IPS-NIHi7 (cell line): Measurements from ENCODE around the gene KLF6.
"Not testable (repeated sequence)": the region's sequence is repeated elsewhere in the genome, so short reads cannot be mapped to it uniquely, and the experiment has no call there.

Source experiments
- DNase-seq: peaks from one replicate; pipeline ENCODE4 v3.0.0; 2012; ENCODE audit warnings: mixed read lengths; ENCODE audit errors: extremely low spot score

The KLF6 gene

GRCh38 chr10:3757250-3757637 lies 27.8 kb downstream of the KLF6 start:
- no peak for DNase-seq

DNA sequence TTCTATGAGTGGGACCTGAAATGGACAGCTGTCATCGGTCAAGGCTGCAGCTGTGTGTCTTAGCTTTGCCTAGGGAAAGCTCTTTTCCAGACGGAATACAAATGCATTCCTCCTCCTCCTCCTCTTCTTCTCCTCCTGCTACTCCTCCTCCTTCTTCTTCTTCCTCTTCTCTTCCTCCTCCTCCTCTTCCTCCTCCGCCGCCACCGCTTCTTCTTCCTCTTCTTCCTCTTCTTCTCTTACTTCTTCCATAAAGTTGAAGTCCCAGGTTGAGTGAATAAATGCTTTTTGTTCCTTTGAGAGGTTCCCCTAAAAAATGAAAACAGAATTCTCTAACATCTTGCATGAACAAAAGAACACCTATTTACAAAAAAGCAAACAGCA lies 28.7 kb downstream of the KLF6 start:
- DNase-seq = no peak

DNA sequence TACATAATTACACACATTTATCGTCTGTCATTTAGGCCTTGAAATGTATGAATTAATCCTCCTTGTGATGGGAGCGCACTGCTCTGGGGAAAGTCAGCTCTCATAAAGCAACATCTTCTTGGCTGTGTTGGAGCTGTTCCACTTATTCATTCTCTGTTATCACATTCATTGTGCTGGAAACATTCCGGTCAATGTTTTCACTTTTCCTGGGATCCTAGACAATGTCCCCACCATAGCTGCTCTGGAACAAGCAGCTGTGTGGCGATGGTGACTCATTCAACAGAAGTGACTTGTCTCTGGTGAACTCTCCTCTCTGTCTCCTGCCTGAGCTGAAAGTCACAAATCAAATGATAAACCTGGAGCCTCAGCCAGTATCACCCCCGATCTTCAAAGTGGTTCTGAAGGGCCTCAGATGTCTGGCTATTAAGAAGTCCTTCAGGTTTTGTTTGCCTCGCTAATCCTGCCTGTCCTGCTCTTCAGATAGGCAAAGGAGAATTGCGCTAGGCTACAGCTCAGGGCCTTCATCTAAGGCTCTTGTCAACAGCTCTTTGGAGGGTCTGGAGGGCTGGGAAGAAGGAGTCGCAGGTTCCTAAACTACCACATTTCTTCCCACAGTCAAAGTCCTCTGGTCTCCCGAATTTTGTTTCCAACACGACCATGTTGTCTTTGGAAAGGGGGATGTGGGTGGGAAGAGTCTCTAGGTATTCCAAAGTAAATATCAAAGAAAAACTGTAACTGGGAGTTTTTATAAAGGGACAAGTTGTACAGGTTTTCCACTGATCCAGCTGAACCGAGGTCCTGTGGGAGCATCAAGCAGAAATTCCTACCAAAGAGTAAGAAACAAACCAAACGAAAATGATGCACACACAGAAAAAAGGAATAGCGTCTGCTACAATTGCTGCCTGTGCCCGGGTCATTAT lies 29.3 kb downstream of the KLF6 start:
- no peak for DNase-seq

DNA sequence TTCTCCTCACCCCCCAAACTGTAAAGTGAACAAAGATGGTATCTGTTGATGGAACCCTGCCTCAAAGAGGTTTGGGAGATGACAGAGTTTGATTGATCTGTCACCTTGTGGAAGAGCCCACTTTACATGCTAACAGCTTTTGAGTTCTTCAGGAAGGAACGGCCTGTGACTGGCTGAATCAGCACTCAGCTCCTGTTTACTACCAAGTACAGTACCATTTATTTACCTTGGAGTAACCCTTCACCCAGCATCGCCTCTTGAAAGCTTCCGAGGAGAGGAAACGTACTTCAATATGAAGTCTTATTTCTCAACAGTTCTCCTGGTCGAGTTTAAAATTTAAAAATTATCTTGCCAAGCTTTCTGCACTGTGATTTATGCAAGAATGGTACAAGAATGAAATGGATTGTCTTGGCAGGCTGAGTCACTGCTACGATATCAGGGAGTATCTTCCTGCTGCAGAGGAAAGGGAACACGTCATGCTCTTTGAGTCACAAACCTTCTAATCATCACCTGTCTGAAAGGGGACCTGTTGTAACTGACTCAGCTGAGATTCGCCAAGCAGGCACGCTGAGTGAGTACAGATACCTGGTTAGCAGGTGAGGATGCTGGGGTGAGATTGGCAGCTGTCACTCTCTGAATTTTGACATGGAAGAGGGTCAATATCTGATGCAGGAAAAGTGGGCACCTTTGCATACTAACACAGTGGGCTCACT lies 30.1 kb downstream of the KLF6 start:
- no peak for DNase-seq

- no peak for DNase-seq
Observed at GRCh38 chr10:3750854-3751253, 34.2 kb downstream of the KLF6 start.

DNA sequence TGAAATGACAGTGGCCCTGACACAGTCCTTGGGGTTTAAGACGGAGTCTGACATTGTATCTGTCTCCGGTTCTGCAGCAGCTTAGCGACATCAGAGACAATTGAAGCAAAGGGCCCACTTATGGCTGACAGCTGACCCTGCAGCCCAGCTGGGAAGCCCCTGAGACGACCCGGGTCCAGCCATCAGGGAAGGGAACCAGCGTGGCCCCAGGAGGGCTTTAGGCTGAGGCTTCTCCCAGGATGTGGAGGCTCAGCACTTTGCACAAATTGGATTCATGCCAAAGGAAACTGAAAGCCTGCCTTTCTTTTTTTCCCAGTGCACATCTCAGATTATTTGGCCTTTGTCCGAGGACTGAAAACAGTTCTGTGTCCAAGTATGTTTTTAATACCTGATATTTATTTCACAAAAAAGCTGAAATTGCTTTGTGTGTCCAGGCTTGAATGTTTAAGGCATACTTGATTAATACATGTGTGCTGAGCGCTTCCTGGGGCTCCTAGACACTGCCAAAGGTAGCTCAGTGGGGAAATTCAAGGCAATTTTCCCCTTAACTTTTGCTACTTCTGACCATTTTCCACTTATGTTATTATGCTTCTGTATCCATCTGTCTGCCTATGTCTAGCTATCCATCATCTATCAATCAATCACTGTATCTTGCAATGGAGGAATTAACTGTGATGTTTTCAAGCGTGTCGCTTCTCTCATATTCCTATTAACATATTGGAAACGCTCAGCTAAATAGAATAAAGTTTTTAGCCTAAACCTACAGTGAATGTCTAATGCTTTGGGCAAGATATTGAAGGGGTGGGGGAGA lies 34.8 kb downstream of the KLF6 start:
- no peak for DNase-seq

GRCh38 chr10:3749600-3749999 lies 35.4 kb downstream of the KLF6 start:
- no peak for DNase-seq

- no peak for DNase-seq
Observed at GRCh38 chr10:3749011-3749410, 36.0 kb downstream of the KLF6 start.

GRCh38 chr10:3748484-3748883 lies 36.5 kb downstream of the KLF6 start:
- DNase-seq = no peak

DNA sequence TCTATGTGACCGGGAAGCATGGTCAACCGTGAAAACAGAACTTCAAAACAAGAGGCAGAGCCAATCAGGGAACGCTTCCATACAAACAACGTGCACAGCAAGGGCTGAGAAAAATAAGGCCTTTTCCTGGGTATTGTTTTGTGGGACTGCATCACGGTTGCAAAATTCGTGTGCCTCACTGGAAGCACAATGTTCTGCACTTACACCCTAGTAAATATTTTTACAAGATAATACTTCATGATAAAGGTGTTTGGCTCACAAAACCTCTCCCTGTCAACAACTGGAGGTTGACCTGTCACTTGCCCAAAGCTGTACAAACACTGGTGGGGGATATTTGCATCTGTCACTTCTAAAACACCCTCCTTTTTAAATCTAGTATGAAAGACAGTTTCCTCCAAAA lies 37.0 kb downstream of the KLF6 start:
- DNase-seq = no peak

DNA sequence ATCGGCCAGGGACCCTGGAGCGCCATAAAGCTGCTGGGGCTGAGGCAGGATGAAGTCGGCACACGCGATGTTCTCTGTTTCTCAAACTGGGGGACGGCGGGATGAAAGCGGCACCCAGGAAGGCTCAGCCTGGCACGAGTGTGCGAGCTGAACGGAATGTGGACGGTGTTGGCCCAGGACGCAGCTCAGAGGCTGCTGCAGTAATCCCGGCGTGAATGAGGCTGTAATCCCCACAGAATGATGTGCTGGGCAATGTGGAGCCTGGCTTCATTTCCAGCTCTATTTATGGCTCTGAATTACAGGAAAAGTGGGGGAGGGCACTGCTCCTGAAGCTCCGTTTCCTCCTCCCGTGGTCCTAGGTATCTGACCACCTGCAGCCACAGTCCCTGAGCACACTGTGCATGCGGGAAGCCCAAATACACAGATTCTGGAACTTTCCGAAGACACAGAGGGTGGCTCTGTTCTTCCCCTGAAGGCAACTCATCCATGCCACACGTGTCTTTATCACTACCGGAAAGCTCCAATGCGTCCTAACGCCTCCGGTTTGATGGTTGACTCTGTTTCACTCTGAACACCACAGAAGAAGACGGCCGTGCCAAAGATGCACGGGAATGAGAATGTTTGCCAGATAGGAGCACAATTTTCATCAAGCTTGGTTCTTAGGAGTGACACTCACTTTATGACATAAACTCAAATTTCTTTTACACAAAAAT lies 37.6 kb downstream of the KLF6 start:
- no peak for DNase-seq

DNA sequence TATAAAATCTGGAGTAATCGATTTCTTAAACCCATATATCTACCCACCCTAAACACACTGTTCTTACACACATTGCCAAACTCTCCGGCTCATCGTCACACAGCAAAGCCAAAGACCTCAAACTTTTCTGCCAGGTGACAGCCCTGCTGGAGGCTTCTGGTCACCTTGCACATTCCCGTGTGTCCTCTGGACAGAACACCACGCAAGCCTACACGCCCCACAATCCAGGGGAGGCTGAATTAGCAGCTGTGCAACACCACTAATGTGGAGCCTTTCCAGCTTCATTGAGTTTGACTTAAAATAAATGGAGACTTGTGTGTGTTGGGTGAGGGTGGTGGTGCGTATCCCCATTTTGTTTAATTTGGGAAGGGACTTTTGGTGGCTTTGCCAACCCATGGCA lies 38.4 kb downstream of the KLF6 start:
- DNase-seq = no peak

GRCh38 chr10:3745521-3745920 lies 39.5 kb downstream of the KLF6 start:
- no peak for DNase-seq

GRCh38 chr10:3741688-3742461 lies 43.1 kb downstream of the KLF6 start:
- DNase-seq = no peak

- DNase-seq = no peak
Observed at GRCh38 chr10:3740157-3740871, 44.7 kb downstream of the KLF6 start.

DNA sequence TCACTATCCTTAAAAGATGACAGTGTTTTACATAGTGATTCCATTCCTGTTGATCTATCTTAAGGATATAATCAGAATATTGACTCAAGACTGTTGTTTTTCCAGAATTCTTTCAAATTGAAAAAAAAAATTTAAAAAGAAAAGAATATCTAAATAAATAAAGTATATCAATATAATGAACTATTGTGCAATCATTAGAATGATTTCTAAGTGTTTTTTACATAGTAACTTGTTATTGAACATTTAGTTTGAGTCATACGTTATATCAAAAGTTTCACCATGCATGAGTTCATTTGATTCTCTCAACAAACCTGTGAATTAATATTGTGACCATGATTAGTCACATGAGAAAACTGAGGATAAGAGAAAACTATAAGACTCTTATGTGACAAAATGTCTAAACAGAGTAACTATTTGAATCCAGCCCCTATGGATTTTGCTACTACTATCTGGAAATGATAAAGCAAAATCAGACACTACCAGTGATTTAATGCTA lies 46.1 kb downstream of the KLF6 start:
- DNase-seq = no peak

DNA sequence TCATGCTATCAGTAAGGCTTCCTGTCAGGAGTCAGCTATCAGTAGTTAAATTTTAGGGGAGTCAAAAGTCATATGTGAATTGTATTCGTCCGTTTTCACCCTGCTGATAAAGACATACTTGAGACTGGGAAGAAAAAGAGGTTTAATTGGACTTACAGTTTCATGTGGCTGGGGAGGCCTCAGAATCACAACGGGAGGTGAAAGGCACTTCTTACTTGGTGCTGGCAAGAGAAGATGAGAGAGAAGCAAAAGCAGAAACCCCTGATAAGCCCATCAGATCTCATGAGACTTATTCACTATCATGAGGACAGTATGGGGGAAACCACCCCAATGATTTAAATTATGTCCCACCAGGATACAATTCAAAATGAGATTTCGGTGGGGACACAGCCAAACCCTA lies 47.1 kb downstream of the KLF6 start:
- DNase-seq = no peak

DNA sequence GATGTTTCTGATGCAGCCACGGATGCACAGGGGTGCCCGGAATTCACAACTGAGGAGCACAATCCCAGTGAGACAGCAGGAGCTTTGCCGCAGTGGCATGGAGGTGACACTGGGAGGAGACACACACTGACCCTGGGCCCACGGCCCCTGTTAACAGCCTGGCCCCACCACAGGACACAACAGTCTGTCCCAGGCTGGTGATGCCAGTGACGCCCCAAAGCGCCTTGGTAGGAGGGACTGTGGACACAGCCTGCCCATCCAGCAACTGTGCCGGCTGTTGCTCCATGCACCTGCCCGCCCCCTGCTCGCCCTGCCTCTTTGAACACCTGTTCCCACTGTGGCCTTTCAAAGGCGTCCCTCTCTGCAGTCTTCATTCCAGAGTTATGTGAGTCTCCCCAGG lies 49.8 kb downstream of the KLF6 start:
- DNase-seq = peak; percentile 51

DNA sequence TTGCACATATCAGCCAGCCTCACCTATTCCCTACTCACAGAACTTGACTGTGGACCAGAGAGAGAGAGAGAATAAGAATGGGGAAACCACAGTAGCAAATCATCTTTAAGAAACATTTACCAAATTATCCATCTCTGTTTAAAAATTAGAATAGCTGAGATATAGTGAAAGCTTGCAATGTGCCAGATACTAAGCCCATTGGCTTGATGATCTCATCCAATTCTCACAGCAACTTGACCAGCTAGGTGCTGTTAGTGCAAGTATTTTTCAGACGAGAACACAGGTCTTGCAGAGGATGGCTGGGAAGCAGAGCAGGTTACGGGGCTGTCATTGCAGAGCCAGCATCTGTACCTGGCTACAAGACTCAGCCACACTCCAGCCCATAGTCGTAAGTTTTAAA lies 50.9 kb downstream of the KLF6 start:
- DNase-seq = no peak

GRCh38 chr10:3732183-3732582 lies 52.8 kb downstream of the KLF6 start:
- DNase-seq = not testable (repeated sequence)
